HepG2 (cell line): Measurements from ENCODE around the gene TTC23. TPM values are rescaled to one million over a fixed set of nuclear protein-coding genes. Genes with fewer than 3 reads are reported as not detected.
A peak's percentile ranks its signal among the peaks of the same experiment; 100 is the strongest.

Source experiments
- CREB1 ChIP-seq, 2 experiments: fragments of 450-650 bp in 1 of 2; IDR thresholded peaks; 2 replicates each; pipeline ENCODE4 v1.6.1; 2016 to 2017; ENCODE audit warnings: control low read depth in 1 of 2, mild to moderate bottlenecking in 1 of 2, missing compliant biosample characterization in 1 of 2, missing genetic modification characterization in 1 of 2
- CREM ChIP-seq, 2 experiments: sonication (generic) in 1 of 2; formaldehyde crosslinking in 1 of 2; IDR thresholded peaks; 2 replicates each; pipeline versions ENCODE4 v1.4.0 to v1.6.1; 2016 to 2020; ENCODE audit warnings: antibody characterized with exemption in 1 of 2, mild to moderate bottlenecking in 1 of 2, missing genetic modification reagents in 1 of 2
- GABPA ChIP-seq, 2 experiments: IDR thresholded peaks; 2 replicates each; pipeline ENCODE4 v1.6.1; 2011 to 2016; ENCODE audit warnings: low read depth in 2 of 2, low read length in 1 of 2, missing biosample characterization in 1 of 2, missing genetic modification characterization in 1 of 2
- GRHL1 ChIP-seq: sonication (generic); formaldehyde crosslinking; conservative IDR thresholded peaks from 2 replicates; pipeline ENCODE4 v1.8.0; 2022; ENCODE audit warnings: missing genetic modification reagents
- ISL2 ChIP-seq: sonication (generic); formaldehyde crosslinking; IDR thresholded peaks from 2 replicates; pipeline ENCODE4 v1.5.0; 2020; ENCODE audit warnings: missing genetic modification reagents
- MIXL1 ChIP-seq: IDR thresholded peaks from 2 replicates; pipeline ENCODE4 v1.6.1; 2016
- NBN ChIP-seq: fragments of 450-650 bp; conservative IDR thresholded peaks from 2 replicates; pipeline ENCODE4 v1.6.1; 2017
- NCOR1 ChIP-seq: fragments of 200-600 bp; sonication (generic); IDR thresholded peaks from 2 replicates; pipeline ENCODE4 v1.7.0; 2017; ENCODE audit warnings: antibody characterized with exemption, low read length, borderline replicate concordance
- POGK ChIP-seq: sonication (generic); formaldehyde crosslinking; conservative IDR thresholded peaks from 2 replicates; pipeline ENCODE4 v1.8.0; 2022; ENCODE audit warnings: mild to moderate bottlenecking, moderate library complexity, missing genetic modification reagents
- RXRB ChIP-seq: IDR thresholded peaks from 2 replicates; pipeline ENCODE4 v1.6.1; 2016; ENCODE audit warnings: borderline replicate concordance, missing genetic modification reagents, missing compliant biosample characterization
- TIGD3 ChIP-seq: sonication (generic); formaldehyde crosslinking; IDR thresholded peaks from 2 replicates; pipeline ENCODE4 v1.5.1; 2020; ENCODE audit warnings: mild to moderate bottlenecking, missing genetic modification reagents, borderline replicate concordance
- TSC22D2 ChIP-seq: sonication (generic); formaldehyde crosslinking; IDR thresholded peaks from 2 replicates; pipeline ENCODE4 v1.5.1; 2020; ENCODE audit warnings: missing genetic modification reagents, mild to moderate bottlenecking, borderline replicate concordance
- ZNF234 ChIP-seq: sonication (generic); formaldehyde crosslinking; conservative IDR thresholded peaks from 2 replicates; pipeline ENCODE4 v1.5.1; 2020; ENCODE audit warnings: mild to moderate bottlenecking, missing genetic modification reagents
- ZNF615 ChIP-seq: sonication (generic); formaldehyde crosslinking; IDR thresholded peaks from 2 replicates; pipeline ENCODE4 v1.5.0; 2020; ENCODE audit warnings: mild to moderate bottlenecking, missing genetic modification reagents, borderline replicate concordance
- polyA plus RNA-seq, 8 experiments: library from polyadenylated mRNA; depleted of rRNA in 3 of 8; stranded (reverse) in 7 of 8; unstranded in 1 of 8; fragments of >200 nt; fragmentation: Illumina TruSeq in 4 of 8; extraction: Trizol in 4 of 8; gene quantifications; 2 replicates each; pipeline versions ENCODE4 v1.2.1 to v1.2.3, GENCODE V29; 2011 to 2016; ENCODE audit warnings: low read depth in 4 of 8, missing spikeins in 1 of 8, mixed read lengths in 1 of 8; ENCODE audit not compliant: insufficient read depth in 1 of 8
- total RNA-seq, 5 experiments: library from RNA; depleted of rRNA; stranded (reverse); fragments of >200 nt; fragmentation: Illumina TruSeq; extraction: Trizol; gene quantifications; 2 replicates each; pipeline ENCODE4 v1.2.3, GENCODE V29; 2016; ENCODE audit warnings: low read depth in 1 of 5
- TF ChIP-seq, protein P1 (sequence below): sonication (generic); formaldehyde crosslinking; IDR thresholded peaks from 2 replicates; pipeline ENCODE4 v1.4.0; 2020; ENCODE audit warnings: missing genetic modification reagents
- TF ChIP-seq, protein P2 (sequence below): sonication (generic); formaldehyde crosslinking; IDR thresholded peaks from 2 replicates; pipeline ENCODE4 v1.5.0; 2020; ENCODE audit warnings: missing genetic modification reagents, mild to moderate bottlenecking, borderline replicate concordance
- TF ChIP-seq, protein P3 (sequence below): sonication (generic); formaldehyde crosslinking; IDR thresholded peaks from 2 replicates; pipeline ENCODE4 v1.8.1; 2022; ENCODE audit warnings: mild to moderate bottlenecking, missing genetic modification reagents

Gene TTC23
- total and polyA plus RNA-seq, 2 of the 13 experiments (the other 11 are each of a cell fraction or from before 2014, with no cell fraction given) = 1.6 to 11.7 TPM

DNA sequence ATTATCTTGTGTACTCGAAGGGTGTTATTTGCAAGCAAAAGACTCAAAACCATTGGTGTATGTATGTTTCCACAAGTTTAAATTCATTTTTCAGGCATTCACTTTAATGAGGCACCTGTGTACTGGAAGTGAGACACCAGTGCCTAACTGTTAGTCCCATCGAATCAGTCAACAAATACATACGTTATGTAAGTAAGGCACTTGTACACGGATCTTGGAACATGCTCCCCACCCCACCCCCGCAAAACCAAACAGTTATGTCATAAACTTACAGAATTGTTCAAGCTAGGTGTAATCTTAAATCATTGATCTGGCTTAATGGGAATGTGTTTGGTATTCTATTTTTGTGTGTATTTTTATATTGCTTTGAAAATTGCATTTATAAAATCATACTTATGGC is 19.1 kb upstream of the TTC23 start (continued):
- 0 out of 2 replicates have a peak, but pooled peaks have one; percentile 44 for TF ChIP-seq POGK (CRISPR knock-in tag)
- TF ChIP-seq ZNF615 = no peak
- no peak for TF ChIP-seq TSC22D2 (CRISPR knock-in tag)
- peak; percentile 45 for TF ChIP-seq RXRB
- TF ChIP-seq, protein P1, sequence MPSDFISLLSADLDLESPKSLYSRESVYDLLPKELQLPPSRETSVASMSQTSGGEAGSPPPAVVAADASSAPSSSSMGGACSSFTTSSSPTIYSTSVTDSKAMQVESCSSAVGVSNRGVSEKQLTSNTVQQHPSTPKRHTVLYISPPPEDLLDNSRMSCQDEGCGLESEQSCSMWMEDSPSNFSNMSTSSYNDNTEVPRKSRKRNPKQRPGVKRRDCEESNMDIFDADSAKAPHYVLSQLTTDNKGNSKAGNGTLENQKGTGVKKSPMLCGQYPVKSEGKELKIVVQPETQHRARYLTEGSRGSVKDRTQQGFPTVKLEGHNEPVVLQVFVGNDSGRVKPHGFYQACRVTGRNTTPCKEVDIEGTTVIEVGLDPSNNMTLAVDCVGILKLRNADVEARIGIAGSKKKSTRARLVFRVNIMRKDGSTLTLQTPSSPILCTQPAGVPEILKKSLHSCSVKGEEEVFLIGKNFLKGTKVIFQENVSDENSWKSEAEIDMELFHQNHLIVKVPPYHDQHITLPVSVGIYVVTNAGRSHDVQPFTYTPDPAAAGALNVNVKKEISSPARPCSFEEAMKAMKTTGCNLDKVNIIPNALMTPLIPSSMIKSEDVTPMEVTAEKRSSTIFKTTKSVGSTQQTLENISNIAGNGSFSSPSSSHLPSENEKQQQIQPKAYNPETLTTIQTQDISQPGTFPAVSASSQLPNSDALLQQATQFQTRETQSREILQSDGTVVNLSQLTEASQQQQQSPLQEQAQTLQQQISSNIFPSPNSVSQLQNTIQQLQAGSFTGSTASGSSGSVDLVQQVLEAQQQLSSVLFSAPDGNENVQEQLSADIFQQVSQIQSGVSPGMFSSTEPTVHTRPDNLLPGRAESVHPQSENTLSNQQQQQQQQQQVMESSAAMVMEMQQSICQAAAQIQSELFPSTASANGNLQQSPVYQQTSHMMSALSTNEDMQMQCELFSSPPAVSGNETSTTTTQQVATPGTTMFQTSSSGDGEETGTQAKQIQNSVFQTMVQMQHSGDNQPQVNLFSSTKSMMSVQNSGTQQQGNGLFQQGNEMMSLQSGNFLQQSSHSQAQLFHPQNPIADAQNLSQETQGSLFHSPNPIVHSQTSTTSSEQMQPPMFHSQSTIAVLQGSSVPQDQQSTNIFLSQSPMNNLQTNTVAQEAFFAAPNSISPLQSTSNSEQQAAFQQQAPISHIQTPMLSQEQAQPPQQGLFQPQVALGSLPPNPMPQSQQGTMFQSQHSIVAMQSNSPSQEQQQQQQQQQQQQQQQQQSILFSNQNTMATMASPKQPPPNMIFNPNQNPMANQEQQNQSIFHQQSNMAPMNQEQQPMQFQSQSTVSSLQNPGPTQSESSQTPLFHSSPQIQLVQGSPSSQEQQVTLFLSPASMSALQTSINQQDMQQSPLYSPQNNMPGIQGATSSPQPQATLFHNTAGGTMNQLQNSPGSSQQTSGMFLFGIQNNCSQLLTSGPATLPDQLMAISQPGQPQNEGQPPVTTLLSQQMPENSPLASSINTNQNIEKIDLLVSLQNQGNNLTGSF = no peak
- TF ChIP-seq, protein P2, sequence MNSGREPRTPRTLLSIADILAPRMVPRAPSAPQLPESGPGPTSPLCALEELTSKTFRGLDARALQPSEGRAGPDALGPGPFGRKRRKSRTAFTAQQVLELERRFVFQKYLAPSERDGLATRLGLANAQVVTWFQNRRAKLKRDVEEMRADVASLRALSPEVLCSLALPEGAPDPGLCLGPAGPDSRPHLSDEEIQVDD = no peak
- TF ChIP-seq CREB1 (IDR thresholded peaks at IDR 0.05) = no peak
- 0 out of 2 replicates have a peak, but pooled peaks have one; percentile 15 for TF ChIP-seq CREB1 (CRISPR knock-in tag; IDR thresholded peaks at IDR 0.05)
- no peak for TF ChIP-seq TIGD3 (CRISPR knock-in tag)
- TF ChIP-seq, protein P3, sequence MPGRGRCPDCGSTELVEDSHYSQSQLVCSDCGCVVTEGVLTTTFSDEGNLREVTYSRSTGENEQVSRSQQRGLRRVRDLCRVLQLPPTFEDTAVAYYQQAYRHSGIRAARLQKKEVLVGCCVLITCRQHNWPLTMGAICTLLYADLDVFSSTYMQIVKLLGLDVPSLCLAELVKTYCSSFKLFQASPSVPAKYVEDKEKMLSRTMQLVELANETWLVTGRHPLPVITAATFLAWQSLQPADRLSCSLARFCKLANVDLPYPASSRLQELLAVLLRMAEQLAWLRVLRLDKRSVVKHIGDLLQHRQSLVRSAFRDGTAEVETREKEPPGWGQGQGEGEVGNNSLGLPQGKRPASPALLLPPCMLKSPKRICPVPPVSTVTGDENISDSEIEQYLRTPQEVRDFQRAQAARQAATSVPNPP (CRISPR knock-in tag) = no peak
- TF ChIP-seq NBN = no peak
- TF ChIP-seq GRHL1 (CRISPR knock-in tag) = no peak
- TF ChIP-seq CREM (IDR thresholded peaks at IDR 0.05) = 0 out of 2 replicates have a peak, but pooled peaks have one; percentile 26
- TF ChIP-seq CREM (CRISPR knock-in tag; IDR thresholded peaks at IDR 0.05) = no peak
- TF ChIP-seq ZNF234 (CRISPR knock-in tag) = no peak
- TF ChIP-seq GABPA (IDR thresholded peaks at IDR 0.05; ENCODE audit: low read depth, low read length) = no peak
- no peak for TF ChIP-seq GABPA (CRISPR knock-in tag; IDR thresholded peaks at IDR 0.05; ENCODE audit: low read depth)
- no peak for TF ChIP-seq NCOR1
- 0 out of 2 replicates have a peak, but pooled peaks have one; percentile 19 for TF ChIP-seq MIXL1 (CRISPR knock-in tag)
- no peak for TF ChIP-seq ISL2 (CRISPR knock-in tag)
